ENCODE results near the gene MGAT4A. TPM values are rescaled to one million over a fixed set of nuclear protein-coding genes. Genes with fewer than 3 reads are reported as not detected.

Gene MGAT4A
- total and polyA plus RNA-seq, 2 donors = 24.4 to 42.9 TPM

DNA sequence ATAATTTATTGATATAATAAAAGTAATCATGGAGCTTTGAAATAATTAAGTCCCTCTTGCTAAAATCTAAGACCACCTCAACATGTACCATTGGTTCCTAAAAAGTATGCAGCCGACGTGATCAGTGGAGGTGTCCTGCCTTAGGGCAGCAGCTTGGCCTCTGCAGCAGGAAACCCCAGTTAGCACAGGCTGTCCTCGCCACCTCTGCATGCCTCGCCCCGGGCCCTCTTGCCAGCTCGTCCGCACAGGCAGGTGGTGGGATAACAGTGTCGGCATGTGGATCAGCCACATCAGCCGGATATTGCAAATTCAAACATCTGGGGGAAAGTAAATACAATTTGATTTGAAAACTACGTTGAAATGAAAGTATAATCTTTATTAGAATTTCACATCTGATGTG is 145.5 kb downstream of the MGAT4A start:
- Histone ChIP-seq H3K4me3 (ENCODE audit: low read length in 2 of 2) (no peak overlapping the region), H3K27ac (ENCODE audit: low read depth in 1 of 2, low read length in 1 of 2) (no peak overlapping the region), H3K9me3 (ENCODE audit: control insufficient read depth in 2 of 2, insufficient read depth in 1 of 2, low read length in 1 of 2) (no peaks in the 10 kb centered on the region), H3K27me3 (ENCODE audit: control insufficient read depth in 2 of 2, insufficient read depth in 1 of 2, low read length in 1 of 2) (no peaks in the 10 kb centered on the region), H3K4me1 (ENCODE audit: control insufficient read depth in 2 of 2, insufficient read depth in 2 of 2, low read length in 2 of 2) (peaks cover 11 to 43% of the 10 kb centered on the region in 2 donors), H3K36me3 (ENCODE audit: control insufficient read depth in 2 of 2, insufficient read depth in 2 of 2, low read length in 1 of 2) (peaks cover 34 to 51% of the 10 kb centered on the region in 2 donors)
- DNase-seq (ENCODE audit: low read depth in 6 of 9, low spot score in 9 of 9) = no peak
- 97% methylated on average over 10 of the region's 10 CpGs for WGBS

- DNase-seq (ENCODE audit: low read depth in 6 of 9, low spot score in 9 of 9) = no peak
- H3K9me3 ChIP-seq (ENCODE audit: control insufficient read depth in 2 of 2, insufficient read depth in 1 of 2, low read length in 1 of 2) = no peaks in the 10 kb centered on the region
- 98% methylated on average over 10 of the region's 10 CpGs for whole genome bisulfite sequencing
- H3K4me1 ChIP-seq (ENCODE audit: control insufficient read depth in 2 of 2, insufficient read depth in 2 of 2, low read length in 2 of 2) = peaks cover 8 to 32% of the 10 kb centered on the region in 2 donors
- no peak overlapping the region for H3K4me3 ChIP-seq (ENCODE audit: low read length in 2 of 2)
- no peaks in the 10 kb centered on the region for H3K27me3 ChIP-seq (ENCODE audit: control insufficient read depth in 2 of 2, insufficient read depth in 1 of 2, low read length in 1 of 2)
- peaks cover 37 to 60% of the 10 kb centered on the region in 2 donors for H3K36me3 ChIP-seq (ENCODE audit: control insufficient read depth in 2 of 2, insufficient read depth in 2 of 2, low read length in 1 of 2)
- H3K27ac ChIP-seq (ENCODE audit: low read depth in 1 of 2, low read length in 1 of 2) = no peak overlapping the region
Observed at GRCh38 chr2:98583816-98584618, 146.9 kb downstream of the MGAT4A start.

- H3K27me3 ChIP-seq (ENCODE audit: control insufficient read depth in 2 of 2, insufficient read depth in 1 of 2, low read length in 1 of 2) = no peaks in the 10 kb centered on the region
- 98% methylated on average over 7 of the region's 7 CpGs for whole genome bisulfite sequencing
- no peaks in the 10 kb centered on the region for H3K9me3 ChIP-seq (ENCODE audit: control insufficient read depth in 2 of 2, insufficient read depth in 1 of 2, low read length in 1 of 2)
- H3K27ac ChIP-seq (ENCODE audit: low read depth in 1 of 2, low read length in 1 of 2) = no peak overlapping the region
- no peak overlapping the region for H3K4me3 ChIP-seq (ENCODE audit: low read length in 2 of 2)
- DNase-seq (ENCODE audit: low read depth in 6 of 9, low spot score in 9 of 9) = no peak
- H3K36me3 ChIP-seq (ENCODE audit: control insufficient read depth in 2 of 2, insufficient read depth in 2 of 2, low read length in 1 of 2) = peaks cover 42 to 62% of the 10 kb centered on the region in 2 donors
- H3K4me1 ChIP-seq (ENCODE audit: control insufficient read depth in 2 of 2, insufficient read depth in 2 of 2, low read length in 2 of 2) = peaks cover 5 to 28% of the 10 kb centered on the region in 2 donors
Observed at GRCh38 chr2:98583276-98583675, 147.7 kb downstream of the MGAT4A start.

DNA sequence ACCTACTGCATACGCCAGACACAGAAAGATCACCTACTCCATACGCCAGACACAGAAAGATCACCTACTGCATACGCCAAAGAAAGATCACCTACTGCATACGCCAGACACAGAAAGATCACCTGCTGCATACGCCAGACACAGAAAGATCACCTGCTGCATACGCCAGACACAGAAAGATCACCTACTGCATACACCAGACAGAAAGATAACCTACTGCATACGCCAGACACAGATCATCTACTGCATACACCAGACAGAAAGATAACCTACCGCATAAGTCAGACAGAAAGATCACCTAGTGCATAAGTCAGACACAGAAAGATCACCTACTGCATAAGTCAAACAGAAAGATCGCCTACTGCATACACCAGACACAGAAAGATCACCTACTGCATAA is 148.4 kb downstream of the MGAT4A start:
- no peak for DNase-seq (ENCODE audit: low read depth in 6 of 9, low spot score in 9 of 9)

GRCh38 chr2:98580656-98581284 is 150.2 kb downstream of the MGAT4A start:
- Histone ChIP-seq H3K27me3 (ENCODE audit: control insufficient read depth in 2 of 2, insufficient read depth in 1 of 2, low read length in 1 of 2) (no peaks in the 10 kb centered on the region), H3K27ac (ENCODE audit: low read depth in 1 of 2, low read length in 1 of 2) (no peak overlapping the region), H3K36me3 (ENCODE audit: control insufficient read depth in 2 of 2, insufficient read depth in 2 of 2, low read length in 1 of 2) (peaks cover 61 to 79% of the 10 kb centered on the region in 2 donors), H3K4me3 (ENCODE audit: low read length in 2 of 2) (no peak overlapping the region), H3K4me1 (ENCODE audit: control insufficient read depth in 2 of 2, insufficient read depth in 2 of 2, low read length in 2 of 2) (peaks cover 0 to 14% of the 10 kb centered on the region in 2 donors), H3K9me3 (ENCODE audit: control insufficient read depth in 2 of 2, insufficient read depth in 1 of 2, low read length in 1 of 2) (no peaks in the 10 kb centered on the region)
- DNase-seq (ENCODE audit: low read depth in 6 of 9, low spot score in 9 of 9) = no peak
- 98% methylated on average over 10 of the region's 10 CpGs for WGBS

More for the DNA sequence above, 148.4 kb downstream of the MGAT4A start:
- Histone ChIP-seq H3K27me3 (ENCODE audit: control insufficient read depth in 2 of 2, insufficient read depth in 1 of 2, low read length in 1 of 2) (no peaks in the 10 kb centered on the region), H3K9me3 (ENCODE audit: control insufficient read depth in 2 of 2, insufficient read depth in 1 of 2, low read length in 1 of 2) (no peaks in the 10 kb centered on the region), H3K36me3 (ENCODE audit: control insufficient read depth in 2 of 2, insufficient read depth in 2 of 2, low read length in 1 of 2) (peaks cover 49 to 70% of the 10 kb centered on the region in 2 donors), H3K27ac (ENCODE audit: low read depth in 1 of 2, low read length in 1 of 2) (no peak overlapping the region), H3K4me1 (ENCODE audit: control insufficient read depth in 2 of 2, insufficient read depth in 2 of 2, low read length in 2 of 2) (peaks cover 5 to 25% of the 10 kb centered on the region in 2 donors), H3K4me3 (ENCODE audit: low read length in 2 of 2) (no peak overlapping the region)
- 98% methylated on average over 9 of the region's 9 CpGs for WGBS

GRCh38 chr2:98579926-98580325 is 151.0 kb downstream of the MGAT4A start:
- Histone ChIP-seq H3K4me3 (ENCODE audit: low read length in 2 of 2) (no peak overlapping the region), H3K27me3 (ENCODE audit: control insufficient read depth in 2 of 2, insufficient read depth in 1 of 2, low read length in 1 of 2) (no peaks in the 10 kb centered on the region), H3K9me3 (ENCODE audit: control insufficient read depth in 2 of 2, insufficient read depth in 1 of 2, low read length in 1 of 2) (no peaks in the 10 kb centered on the region), H3K27ac (ENCODE audit: low read depth in 1 of 2, low read length in 1 of 2) (no peak overlapping the region), H3K36me3 (ENCODE audit: control insufficient read depth in 2 of 2, insufficient read depth in 2 of 2, low read length in 1 of 2) (peaks cover 63 to 87% of the 10 kb centered on the region in 2 donors), H3K4me1 (ENCODE audit: control insufficient read depth in 2 of 2, insufficient read depth in 2 of 2, low read length in 2 of 2) (peaks cover 0 to 7% of the 10 kb centered on the region in 2 donors)
- no peak for DNase-seq (ENCODE audit: low read depth in 6 of 9, low spot score in 9 of 9)
- 90% methylated on average over 7 of the region's 7 CpGs for WGBS

GRCh38 chr2:98578231-98578630 is 152.7 kb downstream of the MGAT4A start:
- 98% methylated on average over 9 of the region's 9 CpGs for WGBS
- no peak for DNase-seq (ENCODE audit: low read depth in 6 of 9, low spot score in 9 of 9)

GRCh38 chr2:98577313-98577712 is 153.6 kb downstream of the MGAT4A start:
- Histone ChIP-seq H3K4me3 (ENCODE audit: low read length in 2 of 2) (no peak overlapping the region), H3K4me1 (ENCODE audit: control insufficient read depth in 2 of 2, insufficient read depth in 2 of 2, low read length in 2 of 2) (no peaks in the 10 kb centered on the region), H3K27me3 (ENCODE audit: control insufficient read depth in 2 of 2, insufficient read depth in 1 of 2, low read length in 1 of 2) (no peaks in the 10 kb centered on the region), H3K27ac (ENCODE audit: low read depth in 1 of 2, low read length in 1 of 2) (no peak overlapping the region), H3K9me3 (ENCODE audit: control insufficient read depth in 2 of 2, insufficient read depth in 1 of 2, low read length in 1 of 2) (no peaks in the 10 kb centered on the region), H3K36me3 (ENCODE audit: control insufficient read depth in 2 of 2, insufficient read depth in 2 of 2, low read length in 1 of 2) (peaks cover 66 to 89% of the 10 kb centered on the region in 2 donors)
- no peak for DNase-seq (ENCODE audit: low read depth in 6 of 9, low spot score in 9 of 9)
- WGBS = 94% methylated on average over 10 of the region's 10 CpGs

More at GRCh38 chr2:98578231-98578630, 152.7 kb downstream of the MGAT4A start:
- Histone ChIP-seq H3K27me3 (ENCODE audit: control insufficient read depth in 2 of 2, insufficient read depth in 1 of 2, low read length in 1 of 2) (no peaks in the 10 kb centered on the region), H3K27ac (ENCODE audit: low read depth in 1 of 2, low read length in 1 of 2) (no peak overlapping the region), H3K9me3 (ENCODE audit: control insufficient read depth in 2 of 2, insufficient read depth in 1 of 2, low read length in 1 of 2) (no peaks in the 10 kb centered on the region), H3K4me3 (ENCODE audit: low read length in 2 of 2) (no peak overlapping the region), H3K4me1 (ENCODE audit: control insufficient read depth in 2 of 2, insufficient read depth in 2 of 2, low read length in 2 of 2) (no peaks in the 10 kb centered on the region), H3K36me3 (ENCODE audit: control insufficient read depth in 2 of 2, insufficient read depth in 2 of 2, low read length in 1 of 2) (peaks cover 66 to 88% of the 10 kb centered on the region in 2 donors)

- Histone ChIP-seq H3K27me3 (ENCODE audit: control insufficient read depth in 2 of 2, insufficient read depth in 1 of 2, low read length in 1 of 2) (no peaks in the 10 kb centered on the region), H3K36me3 (ENCODE audit: control insufficient read depth in 2 of 2, insufficient read depth in 2 of 2, low read length in 1 of 2) (peaks cover 69 to 89% of the 10 kb centered on the region in 2 donors), H3K4me1 (ENCODE audit: control insufficient read depth in 2 of 2, insufficient read depth in 2 of 2, low read length in 2 of 2) (no peaks in the 10 kb centered on the region), H3K4me3 (ENCODE audit: low read length in 2 of 2) (no peak overlapping the region), H3K27ac (ENCODE audit: low read depth in 1 of 2, low read length in 1 of 2) (no peak overlapping the region), H3K9me3 (ENCODE audit: control insufficient read depth in 2 of 2, insufficient read depth in 1 of 2, low read length in 1 of 2) (no peaks in the 10 kb centered on the region)
- 96% methylated on average over 22 of the region's 22 CpGs for WGBS
- DNase-seq (ENCODE audit: low read depth in 6 of 9, low spot score in 9 of 9) = no peak
Observed at GRCh38 chr2:98576666-98577312, 154.1 kb downstream of the MGAT4A start.

Data from thymus (tissue), 11 donors.